ENCODE data around the gene HEPHL1.
"Not testable (repeated sequence)": the region's sequence is repeated elsewhere in the genome, so short reads cannot be mapped to it uniquely, and the experiment has no call there.

The HEPHL1 gene

GRCh38 chr11:94111660-94112059 is 90.5 kb downstream of the HEPHL1 start:
- TF ChIP-seq CTCF (IDR thresholded peaks at IDR 0.05; ENCODE audit: low read depth, low read length) = no peak
- no peaks in the 10 kb centered on the region for H3K9me3 ChIP-seq (ENCODE audit: severe bottlenecking)

GRCh38 chr11:94112206-94112953 is 91.2 kb downstream of the HEPHL1 start:
- H3K4me3 ChIP-seq (ENCODE audit: low read depth, low read length) = no peak overlapping the region
- no peaks in the 10 kb centered on the region for H3K36me3 ChIP-seq
- TF ChIP-seq CTCF (IDR thresholded peaks at IDR 0.05; ENCODE audit: low read depth, low read length) = no peak
- no peak overlapping the region for H3K27ac ChIP-seq
- no peaks in the 10 kb centered on the region for H3K27me3 ChIP-seq (ENCODE audit: insufficient read depth, low read depth, severe bottlenecking)
- no peaks in the 10 kb centered on the region for H3K9me3 ChIP-seq (ENCODE audit: severe bottlenecking)
- DNase-seq = no peak

More at GRCh38 chr11:94111660-94112059, 90.5 kb downstream of the HEPHL1 start:
- Histone ChIP-seq H3K27me3 (ENCODE audit: insufficient read depth, low read depth, severe bottlenecking) (no peaks in the 10 kb centered on the region), H3K4me3 (ENCODE audit: low read depth, low read length) (no peak overlapping the region), H3K27ac (no peak overlapping the region), H3K36me3 (no peaks in the 10 kb centered on the region)
- DNase-seq = peak; percentile 17

DNA sequence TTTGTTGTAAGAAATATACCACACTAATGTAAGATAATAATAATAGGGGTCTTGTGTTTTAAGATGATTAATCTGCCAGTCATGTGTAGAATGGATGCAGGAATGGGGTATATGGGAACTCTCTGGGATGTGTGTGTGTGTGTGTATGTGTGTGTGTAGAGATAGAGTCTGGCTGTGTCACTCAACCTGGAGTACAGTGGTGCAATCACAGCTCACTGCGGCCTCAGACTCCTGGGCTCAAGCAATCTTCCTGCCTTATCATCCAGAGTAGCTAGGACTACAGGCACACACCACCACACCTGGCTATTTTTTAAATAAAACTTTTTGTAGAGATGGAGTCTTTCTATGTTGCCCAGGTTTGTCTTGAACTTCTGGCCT is 96.0 kb downstream of the HEPHL1 start:
- DNase-seq = no peak
- Histone ChIP-seq H3K4me3 (ENCODE audit: low read depth, low read length) (no peak overlapping the region), H3K27me3 (ENCODE audit: insufficient read depth, low read depth, severe bottlenecking) (no peaks in the 10 kb centered on the region), H3K9me3 (ENCODE audit: severe bottlenecking) (no peaks in the 10 kb centered on the region), H3K27ac (no peak overlapping the region), H3K36me3 (no peaks in the 10 kb centered on the region)
- no peak for TF ChIP-seq CTCF (IDR thresholded peaks at IDR 0.05; ENCODE audit: low read depth, low read length)

GRCh38 chr11:94117871-94118270 is 96.7 kb downstream of the HEPHL1 start:
- Histone ChIP-seq H3K36me3 (no peaks in the 10 kb centered on the region), H3K27me3 (ENCODE audit: insufficient read depth, low read depth, severe bottlenecking) (no peaks in the 10 kb centered on the region), H3K4me3 (ENCODE audit: low read depth, low read length) (no peak overlapping the region), H3K27ac (no peak overlapping the region), H3K9me3 (ENCODE audit: severe bottlenecking) (no peaks in the 10 kb centered on the region)
- no peak for DNase-seq
- no peak for TF ChIP-seq CTCF (IDR thresholded peaks at IDR 0.05; ENCODE audit: low read depth, low read length)

DNA sequence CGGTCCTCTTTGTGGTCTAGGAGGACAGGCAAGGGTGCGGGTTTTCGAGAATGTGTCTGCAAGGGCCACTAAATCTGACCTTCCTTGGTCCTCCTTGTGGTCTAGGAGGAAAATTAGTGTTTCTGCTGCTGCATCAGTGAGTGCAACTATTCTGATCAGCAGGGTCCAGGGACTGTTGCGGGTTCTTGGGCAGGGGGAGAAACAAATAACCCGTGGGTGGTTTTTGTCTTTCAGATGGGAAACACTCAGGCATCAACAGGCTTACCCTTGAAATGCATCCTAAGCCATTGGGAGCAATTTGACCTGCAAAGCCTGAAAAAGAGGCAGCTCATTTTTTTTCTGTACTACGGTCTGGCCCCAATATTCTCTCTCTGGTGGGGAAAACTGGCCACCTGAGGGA is 98.5 kb downstream of the HEPHL1 start:
- not testable (repeated sequence) for H3K9me3 ChIP-seq (ENCODE audit: severe bottlenecking); DNase-seq; H3K27ac ChIP-seq; H3K4me3 ChIP-seq (ENCODE audit: low read depth, low read length); H3K27me3 ChIP-seq (ENCODE audit: insufficient read depth, low read depth, severe bottlenecking); H3K36me3 ChIP-seq

- DNase-seq; H3K9me3 ChIP-seq (ENCODE audit: severe bottlenecking); H3K27me3 ChIP-seq (ENCODE audit: insufficient read depth, low read depth, severe bottlenecking); H3K27ac ChIP-seq; H3K4me3 ChIP-seq (ENCODE audit: low read depth, low read length); H3K36me3 ChIP-seq: not testable (repeated sequence)
Measured at GRCh38 chr11:94120516-94120915, 99.4 kb downstream of the HEPHL1 start.

DNA sequence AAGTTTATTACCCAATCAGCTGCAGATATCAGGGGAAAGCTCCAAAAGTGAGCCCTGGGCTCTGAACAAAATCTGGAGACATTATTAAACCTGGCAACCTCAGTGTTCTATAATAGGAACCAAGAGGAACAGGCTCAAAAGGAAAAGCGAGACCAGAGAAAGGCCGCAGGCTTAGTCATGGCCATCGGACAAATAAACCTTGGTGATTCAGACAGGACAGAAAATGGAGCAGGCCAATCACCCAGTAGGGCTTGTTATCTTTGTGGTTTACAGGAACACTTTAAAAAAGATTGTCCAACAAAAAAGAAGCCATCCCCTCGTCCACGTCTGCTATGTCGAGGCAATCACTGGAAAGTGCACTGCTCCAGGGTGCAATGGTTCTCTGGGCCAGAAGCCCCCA is 99.8 kb downstream of the HEPHL1 start:
- Histone ChIP-seq H3K36me3 (no peaks in the 10 kb centered on the region), H3K4me3 (ENCODE audit: low read depth, low read length) (no peak overlapping the region), H3K27me3 (ENCODE audit: insufficient read depth, low read depth, severe bottlenecking) (no peaks in the 10 kb centered on the region), H3K27ac (no peak overlapping the region), H3K9me3 (ENCODE audit: severe bottlenecking) (peaks cover 3% of the 10 kb centered on the region)
- no peak for DNase-seq
- no peak for TF ChIP-seq CTCF (IDR thresholded peaks at IDR 0.05; ENCODE audit: low read depth, low read length)

All from WERI-Rb-1 (cell line).